ENCODE data around the gene CADM1.

The CADM1 gene

DNA sequence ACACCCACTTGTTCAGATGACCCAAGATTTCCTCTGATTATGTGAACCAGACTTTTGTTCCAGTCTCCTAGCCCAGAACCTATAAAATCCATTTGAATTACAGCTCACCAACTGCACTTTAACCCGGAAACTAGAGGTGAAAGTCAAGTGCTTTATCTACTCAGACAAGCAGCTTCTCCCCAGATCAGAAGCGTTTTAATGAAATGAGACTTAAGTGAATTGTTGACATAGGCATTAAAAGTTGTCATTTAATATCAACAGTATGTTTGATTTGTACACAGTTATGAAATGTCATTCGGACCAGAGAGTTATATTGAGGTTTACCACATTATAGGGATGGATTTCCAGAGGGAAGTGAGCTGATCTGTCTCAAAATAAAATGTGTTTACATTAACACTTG, 52.0 kb downstream of the CADM1 start:
- DNase-seq (ENCODE audit: low read depth in 1 of 2, low spot score in 1 of 2), result no peak

DNA sequence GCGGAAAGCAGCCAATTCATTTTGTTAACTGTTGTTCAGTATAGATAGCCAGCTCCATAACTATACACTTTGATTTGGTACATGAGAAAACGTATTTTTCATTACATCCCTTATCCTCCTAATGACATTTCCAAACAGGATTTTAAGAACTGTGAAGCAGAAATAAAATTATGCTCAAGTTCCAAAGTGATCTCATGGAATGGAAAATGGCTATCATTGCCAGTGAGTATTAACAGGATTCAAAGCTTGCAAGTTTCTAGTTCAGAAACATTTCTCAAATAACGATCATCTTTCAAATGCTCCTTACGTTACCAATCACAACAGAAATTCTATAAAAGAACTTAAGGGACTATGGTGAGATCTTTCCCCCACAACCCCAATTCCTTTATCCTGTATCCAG, 53.7 kb downstream of the CADM1 start:
- DNase-seq (ENCODE audit: low read depth in 1 of 2, low spot score in 1 of 2), result no peak

DNA sequence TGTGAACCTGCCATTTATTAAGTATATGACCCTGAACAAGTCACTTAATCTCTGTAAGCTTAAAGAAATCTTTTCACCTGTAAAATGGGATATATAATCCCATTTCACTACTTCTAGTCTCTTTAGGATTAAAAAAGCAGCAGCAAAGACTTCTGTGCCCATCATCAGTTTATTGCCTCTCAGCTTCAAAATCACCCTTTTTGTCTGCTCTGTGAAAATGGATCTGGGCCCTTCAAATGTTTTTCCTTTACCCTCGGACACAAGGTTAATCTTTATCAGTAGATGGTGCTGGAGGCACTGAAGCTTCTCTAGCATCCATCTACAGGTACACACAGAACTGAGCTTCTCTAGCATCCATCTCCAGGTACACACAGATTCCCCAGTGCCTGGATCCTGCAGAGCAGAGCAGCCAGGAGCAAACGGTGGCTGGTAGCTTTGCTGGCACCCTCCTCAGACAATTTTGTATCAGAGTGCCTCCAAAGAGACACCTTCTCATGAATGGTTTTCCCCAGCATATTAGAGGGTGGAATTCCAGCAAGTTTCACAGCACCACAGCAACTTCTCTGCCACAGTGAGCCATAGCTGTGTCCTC, 56.8 kb downstream of the CADM1 start:
- no peak for DNase-seq (ENCODE audit: low read depth in 1 of 2, low spot score in 1 of 2)

DNA sequence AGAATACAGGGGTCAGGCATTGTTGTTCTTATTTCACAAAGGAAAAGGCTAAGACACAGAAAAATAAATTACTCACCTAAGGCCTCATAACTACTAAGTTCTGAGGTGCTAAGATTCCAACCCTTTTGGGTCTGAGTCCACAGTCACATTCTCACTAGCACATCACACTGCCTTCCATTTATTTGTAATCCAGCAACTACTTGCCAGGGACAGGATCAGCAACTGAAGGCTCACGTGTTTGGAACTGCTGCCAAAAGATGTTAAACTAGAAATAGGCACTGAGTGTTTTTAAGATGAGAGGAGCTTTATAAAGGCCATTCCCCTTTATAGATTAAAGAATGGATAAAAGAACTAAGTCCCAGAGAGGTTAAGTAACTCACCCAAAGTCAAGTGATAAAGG, 58.0 kb downstream of the CADM1 start:
- no peak for DNase-seq (ENCODE audit: low read depth in 1 of 2, low spot score in 1 of 2)

DNA sequence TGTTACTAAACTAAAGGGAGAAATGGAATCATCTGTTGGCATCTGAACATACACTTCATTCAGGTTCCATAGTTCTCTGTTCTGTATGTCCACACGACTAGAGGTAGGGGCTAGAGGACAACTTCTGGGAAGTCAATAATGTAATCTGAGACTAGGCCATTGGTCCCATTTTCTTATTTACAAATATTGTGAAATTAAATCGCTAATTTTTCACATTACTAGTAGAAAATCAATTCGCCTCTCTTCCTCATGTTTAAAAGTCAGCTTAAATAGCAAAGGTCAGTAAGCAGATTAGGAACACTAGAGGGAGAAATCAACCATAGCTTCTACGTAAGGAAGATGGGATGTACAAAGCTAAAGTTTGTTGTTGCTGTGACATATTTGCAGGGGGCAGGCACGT, 59.7 kb downstream of the CADM1 start:
- no peak for DNase-seq (ENCODE audit: low read depth in 1 of 2, low spot score in 1 of 2)

DNA sequence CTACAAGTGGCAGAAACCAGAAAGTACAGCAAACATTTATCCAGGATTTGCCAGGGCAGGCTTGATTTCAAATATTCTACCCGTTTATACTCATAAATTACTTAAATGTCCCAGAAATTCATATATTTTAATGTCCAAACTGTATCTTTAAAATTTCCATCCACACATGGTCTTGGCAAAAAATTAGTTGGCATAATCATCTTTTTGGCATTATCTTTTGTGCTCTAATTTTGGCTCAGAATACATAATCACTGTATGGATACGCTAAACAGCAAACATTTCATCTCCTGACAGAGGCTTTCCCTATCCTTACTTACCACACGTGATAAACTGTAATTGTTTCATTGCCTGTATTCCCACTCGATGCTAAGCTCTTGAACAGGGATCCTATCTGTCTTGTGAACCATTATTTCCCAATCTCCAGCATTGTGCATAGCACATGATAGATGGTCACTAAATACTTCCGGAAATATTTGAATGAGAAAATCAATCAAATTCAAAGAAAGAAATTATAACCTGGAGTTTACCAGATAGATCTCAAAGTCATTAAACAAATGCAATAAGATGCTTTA, 64.2 kb downstream of the CADM1 start:
- no peak for DNase-seq (ENCODE audit: low read depth in 1 of 2, low spot score in 1 of 2)

DNA sequence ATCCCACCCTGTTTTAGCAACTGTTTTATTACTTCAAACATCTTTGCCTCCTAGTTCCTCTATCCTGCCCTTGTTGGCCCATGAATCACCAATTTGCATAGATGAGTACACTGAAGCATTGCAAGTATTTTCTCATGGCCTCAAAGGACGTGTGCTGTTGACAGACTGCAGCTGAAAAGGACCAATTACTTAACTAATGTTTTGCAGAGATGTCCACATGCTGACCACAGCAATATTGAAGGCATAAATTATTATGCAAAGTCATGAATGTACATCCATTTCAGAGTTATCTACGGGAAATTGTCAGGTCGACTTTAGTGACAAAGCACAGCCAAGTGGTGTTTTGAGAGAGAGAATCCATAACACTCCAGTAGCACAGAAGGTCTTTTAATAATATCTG, 64.8 kb downstream of the CADM1 start:
- DNase-seq (ENCODE audit: low read depth in 1 of 2, low spot score in 1 of 2), result no peak

DNA sequence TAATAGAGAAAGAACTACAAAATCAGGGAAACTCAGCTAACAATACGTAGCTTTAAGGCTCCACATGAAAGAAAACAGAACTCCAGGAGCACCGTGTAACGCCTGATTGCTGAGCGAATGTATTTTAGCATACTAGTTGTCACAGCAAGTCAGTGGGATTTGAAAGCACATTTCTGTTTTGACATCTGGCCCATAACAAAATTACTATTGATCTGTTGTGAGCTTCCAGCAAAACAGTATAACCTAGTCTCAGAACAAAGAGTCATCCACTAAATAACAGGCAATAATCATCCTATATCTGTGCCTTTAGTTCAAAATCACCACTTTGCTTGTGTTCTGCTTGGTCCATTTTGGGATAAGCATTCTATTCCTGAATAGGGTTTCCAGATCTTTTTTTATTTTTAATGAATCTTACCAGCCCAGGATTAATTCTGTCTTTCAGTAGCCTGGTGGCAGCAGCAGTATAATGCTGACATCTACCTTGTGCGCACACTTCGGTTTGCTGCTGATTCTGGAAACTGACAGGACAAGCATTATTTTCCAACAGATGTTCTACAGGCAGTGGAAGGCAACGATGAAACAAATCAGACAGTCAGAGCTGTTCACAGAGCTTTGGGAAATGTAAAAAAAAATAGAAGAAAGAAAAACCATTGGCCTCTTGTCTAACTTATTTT, 66.2 kb downstream of the CADM1 start:
- no peak for DNase-seq (ENCODE audit: low read depth in 1 of 2, low spot score in 1 of 2)

DNA sequence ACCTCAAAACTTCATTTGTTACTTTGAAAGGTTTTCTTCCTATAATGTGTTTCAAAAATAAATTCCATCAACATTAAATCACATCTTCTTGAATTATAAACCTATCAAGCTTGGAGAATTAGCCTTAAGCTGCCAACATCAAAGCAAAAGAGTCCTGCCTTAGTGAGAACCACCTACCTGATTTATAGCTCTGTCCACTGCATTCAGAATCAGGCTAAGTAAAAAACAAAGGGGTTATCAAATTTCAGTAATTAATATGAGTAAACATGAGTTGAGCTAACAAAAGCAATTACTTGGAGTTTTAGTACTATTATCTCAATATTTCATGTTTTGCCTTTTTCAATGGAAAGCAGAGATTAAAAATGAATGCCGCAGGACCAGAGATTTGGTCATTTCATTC, 73.9 kb downstream of the CADM1 start:
- no peak for DNase-seq (ENCODE audit: low read depth in 1 of 2, low spot score in 1 of 2)

DNA sequence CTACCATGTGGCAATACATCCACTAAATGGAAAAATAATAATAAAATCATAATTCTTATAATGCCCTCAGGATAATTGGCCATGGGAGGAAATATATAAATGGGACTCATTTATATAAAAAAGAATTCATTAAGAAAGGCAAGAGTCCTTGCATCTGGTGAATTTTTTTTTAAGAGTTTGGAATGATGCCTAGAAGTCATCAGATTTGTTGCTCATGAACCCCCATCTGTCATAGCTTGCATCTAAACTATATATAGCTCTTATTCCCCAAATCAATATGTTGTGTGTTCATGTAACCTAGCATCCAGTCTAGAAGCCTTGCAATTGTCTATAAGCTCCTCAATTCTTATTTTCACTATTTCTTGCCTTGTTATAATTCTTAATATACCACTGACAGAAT, 75.9 kb downstream of the CADM1 start:
- DNase-seq (ENCODE audit: low read depth in 1 of 2, low spot score in 1 of 2), result no peak

DNA sequence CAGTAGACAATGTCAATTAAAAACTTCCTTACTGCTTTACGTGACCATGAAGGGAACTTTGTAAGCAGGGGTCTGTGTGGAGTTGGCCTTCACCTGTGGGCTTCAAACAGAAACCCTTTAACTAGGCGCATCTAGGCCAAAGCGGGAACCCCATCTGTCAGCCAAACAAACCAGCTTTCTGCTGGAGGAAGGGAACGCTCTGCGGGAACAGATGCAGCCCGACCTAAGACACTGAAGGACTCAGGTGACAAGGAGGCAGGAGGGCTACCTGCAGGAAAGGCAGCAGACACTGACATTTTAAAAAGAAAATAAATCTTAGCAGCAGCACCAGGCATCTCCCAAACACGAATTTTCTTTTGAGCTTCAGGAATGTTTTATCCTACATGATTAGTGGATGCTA, 78.4 kb downstream of the CADM1 start:
- no peak for DNase-seq (ENCODE audit: low read depth in 1 of 2, low spot score in 1 of 2)

DNA sequence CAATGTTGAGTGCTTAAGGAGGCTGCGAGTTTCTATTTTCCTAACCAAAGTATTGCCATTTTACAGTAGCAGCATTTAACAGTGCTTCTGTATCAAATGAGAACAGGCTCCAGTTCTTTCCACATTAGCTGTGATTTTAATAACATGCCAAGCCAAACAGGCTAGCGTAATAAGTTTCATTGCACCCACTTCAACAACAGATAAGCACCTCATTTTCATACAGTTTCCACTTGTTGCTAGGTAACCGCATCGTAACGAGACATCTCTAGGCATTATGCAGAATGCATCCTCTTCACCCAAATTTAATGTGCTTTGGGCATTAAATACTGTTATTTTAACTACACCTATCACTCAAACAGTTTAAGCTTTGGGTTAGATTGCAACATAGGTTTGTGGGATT, 79.0 kb downstream of the CADM1 start:
- DNase-seq (ENCODE audit: low read depth in 1 of 2, low spot score in 1 of 2), result no peak

DNA sequence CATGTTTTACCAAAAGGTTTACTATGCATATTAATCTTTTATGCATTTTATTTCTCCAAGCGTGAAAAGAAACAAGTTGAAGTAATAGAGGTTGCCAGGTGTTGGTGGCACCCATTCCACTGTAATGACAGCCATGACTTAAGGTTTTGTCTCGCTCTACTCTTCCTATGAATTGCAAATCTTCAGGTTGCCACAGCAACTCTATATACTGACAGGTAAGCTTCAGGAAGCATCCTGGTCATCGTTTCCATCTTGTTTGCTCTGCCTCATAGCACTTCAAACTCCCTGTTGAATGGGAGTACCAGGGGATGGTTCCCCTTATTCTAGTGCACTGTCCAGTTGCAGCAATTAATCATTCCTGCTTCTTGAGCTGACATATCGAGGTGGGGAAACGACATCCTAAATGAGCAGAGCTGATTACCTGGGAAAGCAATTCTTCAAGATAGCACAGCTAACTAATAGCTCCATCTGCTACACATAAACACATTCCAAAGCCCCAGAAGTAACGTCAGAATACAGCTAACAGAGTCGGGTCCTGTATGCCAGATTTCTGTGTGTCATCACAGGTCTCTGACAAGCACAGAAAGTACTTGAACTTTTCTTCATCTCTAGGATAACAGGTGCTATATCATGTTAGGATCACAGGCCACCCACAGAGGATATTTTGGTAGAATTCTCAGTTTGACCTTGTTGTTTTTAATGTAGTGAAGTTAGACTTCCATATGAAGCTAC, 80.3 kb downstream of the CADM1 start:
- no peak for DNase-seq (ENCODE audit: low read depth in 1 of 2, low spot score in 1 of 2)

DNA sequence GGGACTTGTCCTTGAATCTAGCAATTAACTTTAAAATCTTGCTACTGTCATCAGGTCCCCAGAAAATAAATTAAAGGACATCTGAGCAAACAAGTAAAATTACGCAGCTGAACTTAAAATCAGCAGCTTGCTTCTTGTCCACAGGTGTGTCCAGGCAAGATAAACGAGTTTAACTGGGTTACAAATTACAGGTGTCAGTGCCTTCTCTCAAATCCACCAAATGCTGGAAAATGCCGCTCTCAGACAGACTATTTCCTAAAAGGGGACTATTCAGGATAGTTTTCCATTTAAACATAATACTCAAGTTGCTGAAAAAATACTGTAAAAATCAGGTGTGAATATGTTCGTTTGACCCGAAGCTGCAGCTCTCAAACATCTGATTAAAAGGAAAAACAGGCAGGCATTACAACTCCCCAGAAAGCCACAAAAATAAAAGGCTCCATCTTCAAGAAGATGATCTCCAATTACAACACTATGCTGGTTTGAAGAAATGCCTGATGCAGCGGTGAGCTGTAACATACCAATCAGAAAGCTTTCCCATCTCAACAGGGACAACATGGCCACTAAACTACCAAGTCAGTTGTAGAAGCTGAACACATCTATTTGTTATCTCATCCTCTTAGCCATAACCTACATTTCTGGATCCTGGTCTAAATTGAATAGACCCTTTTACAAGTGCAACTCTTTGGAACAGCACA, 82.1 kb downstream of the CADM1 start:
- DNase-seq (ENCODE audit: low read depth in 1 of 2, low spot score in 1 of 2), result no peak

DNA sequence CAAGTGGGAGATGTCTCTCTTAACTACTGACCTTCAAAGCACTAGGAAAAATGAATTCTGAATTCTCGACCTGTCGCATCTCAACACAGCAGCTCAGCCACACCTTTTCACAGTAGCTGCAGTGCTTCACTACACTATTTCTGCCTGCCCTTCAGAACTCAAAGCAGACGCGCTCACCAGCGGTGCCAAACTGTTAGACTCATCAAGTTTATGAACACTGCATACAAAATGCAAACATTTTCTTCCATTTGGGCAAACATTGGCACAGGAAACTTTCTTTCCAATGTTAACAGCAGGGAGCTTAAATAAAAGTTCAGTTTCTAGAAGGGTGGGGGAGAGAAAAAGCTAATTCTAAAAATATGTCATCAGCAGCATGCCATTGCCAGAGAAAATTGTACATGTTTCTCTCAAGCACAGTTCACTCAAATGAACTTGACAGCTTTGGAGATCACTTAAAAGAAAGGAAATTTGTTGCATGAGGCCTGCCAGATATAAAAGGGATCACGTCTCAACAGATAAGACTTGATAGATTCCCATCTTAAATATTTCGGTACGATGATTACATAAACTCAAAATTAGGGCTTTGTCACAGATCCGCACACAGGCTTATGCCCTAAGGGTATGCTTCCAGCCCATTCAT, 82.7 kb downstream of the CADM1 start:
- DNase-seq (ENCODE audit: low read depth in 1 of 2, low spot score in 1 of 2), result no peak

DNA sequence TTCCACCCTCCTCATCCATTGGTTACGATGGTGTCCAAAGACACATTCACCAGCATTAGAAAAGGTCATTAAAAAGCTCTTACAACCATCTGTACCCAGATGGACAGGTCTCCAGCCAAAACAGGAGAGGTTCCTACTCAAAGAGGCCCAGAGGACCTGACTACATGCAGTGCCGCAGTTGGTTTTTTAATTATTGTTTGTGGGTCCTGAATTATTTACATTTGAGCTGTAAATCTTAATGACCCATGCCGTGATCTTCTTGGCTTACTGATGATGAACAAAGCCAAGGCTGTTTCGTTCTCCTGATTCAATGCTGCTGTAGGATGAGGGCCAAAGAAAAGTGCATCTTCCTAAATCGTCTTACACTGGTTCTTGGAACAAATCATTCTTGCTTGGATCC, 83.7 kb downstream of the CADM1 start:
- no peak for DNase-seq (ENCODE audit: low read depth in 1 of 2, low spot score in 1 of 2)

DNA sequence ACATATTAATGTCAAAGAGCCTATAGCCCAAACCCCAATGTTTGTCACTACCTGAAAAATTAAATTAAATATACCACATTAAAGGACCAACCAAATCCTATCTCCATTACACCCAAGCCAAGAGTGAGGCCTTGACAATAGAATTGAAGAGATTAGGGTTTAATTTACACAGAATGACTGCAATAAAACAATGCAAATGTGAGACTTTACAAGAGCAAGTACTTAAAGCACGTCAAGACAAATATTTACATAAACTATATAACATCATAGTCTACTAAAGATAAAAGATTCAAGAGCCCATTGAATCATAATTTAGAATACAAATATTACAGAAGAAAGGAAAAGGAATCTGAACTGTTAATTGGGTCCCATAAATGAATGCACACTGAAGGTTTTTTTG, 85.6 kb downstream of the CADM1 start:
- no peak for DNase-seq (ENCODE audit: low read depth in 1 of 2, low spot score in 1 of 2)

DNA sequence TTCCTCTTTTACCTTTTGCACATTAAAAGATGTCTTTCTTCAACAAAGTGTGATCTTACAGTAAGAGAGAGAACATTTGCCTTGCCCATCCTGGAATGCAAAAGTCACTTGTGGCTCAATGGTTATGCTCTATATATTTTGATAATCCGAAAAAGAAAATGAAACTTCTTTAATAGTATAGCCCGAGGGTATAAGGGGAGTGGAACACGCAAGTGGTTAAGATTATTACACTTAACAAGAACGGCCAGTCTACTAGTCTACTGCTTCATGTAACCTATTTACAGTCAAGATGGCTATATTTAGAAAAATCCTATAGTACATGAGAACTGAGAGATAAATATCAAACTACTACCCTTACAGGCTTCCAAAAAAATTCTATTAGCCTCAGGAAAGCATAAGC, 86.1 kb downstream of the CADM1 start:
- DNase-seq (ENCODE audit: low read depth in 1 of 2, low spot score in 1 of 2), result no peak

DNA sequence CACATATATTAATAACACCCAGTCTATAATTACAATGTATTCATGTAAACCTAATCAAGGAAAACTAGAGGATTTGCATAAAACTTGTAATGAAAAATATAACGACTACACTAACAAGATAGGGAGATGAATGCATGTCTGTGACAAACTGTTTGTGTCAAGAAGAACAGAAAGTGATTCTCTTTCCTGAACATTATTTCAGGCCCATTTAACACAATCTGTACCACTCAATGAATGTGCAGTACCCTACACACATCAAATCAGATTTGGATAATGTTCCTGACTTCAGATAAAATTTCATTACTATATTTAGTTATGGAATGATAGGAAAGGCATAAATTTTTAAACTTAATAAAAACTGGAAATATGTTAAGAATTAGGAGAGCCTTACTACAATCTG, 93.1 kb downstream of the CADM1 start:
- DNase-seq (ENCODE audit: low read depth in 1 of 2, low spot score in 1 of 2), result no peak

DNA sequence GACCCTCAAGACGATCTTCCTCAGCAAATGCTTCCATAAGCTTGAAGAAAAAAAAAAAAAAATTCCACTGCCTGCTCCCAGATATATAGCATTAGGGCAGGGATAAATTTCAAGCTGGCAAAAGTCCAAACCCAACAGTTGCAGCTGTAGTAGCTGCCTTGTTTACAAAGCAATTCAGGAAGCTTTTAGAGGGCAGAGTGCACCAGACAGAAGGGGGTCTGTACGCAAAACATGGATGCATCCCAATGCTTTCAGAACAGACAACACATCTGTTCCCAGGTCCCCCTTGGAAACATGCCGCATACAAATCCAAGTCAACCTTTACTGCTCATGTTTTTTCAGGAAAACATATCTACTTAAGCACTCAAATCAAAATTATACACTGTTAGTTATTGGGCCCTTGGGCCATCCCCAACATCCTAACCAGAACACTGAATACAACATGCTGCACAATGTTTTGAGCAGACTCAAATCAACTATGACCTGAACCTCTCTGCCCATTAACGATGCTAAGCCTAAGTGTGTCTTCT, 94.5 kb downstream of the CADM1 start:
- DNase-seq (ENCODE audit: low read depth in 1 of 2, low spot score in 1 of 2), result no peak

DNA sequence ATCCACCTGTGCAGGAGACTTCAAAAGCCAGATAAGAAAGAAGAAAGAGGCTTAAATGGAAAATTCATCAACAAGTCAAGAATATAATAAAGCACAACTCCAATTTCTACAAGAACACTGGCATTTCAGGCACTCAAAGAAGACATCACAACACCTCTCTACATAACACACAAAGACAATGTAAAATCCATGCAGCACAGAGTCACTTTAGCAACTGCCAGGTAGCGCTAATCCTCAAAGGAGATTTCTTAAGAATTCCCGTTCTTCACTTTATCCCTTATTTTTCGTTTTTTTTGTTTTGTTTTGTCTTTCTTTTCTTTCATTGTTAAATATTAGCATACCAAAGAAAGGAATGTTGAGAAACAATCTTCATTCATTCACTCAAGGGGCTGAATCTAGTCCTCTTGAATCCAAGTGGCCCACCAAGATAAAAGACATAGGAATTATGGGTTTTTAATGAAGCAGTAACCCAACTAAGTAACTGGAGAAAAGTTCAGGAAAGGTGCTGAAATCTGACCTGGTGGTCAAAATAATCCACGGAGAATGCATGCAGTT, 95.0 kb downstream of the CADM1 start:
- DNase-seq (ENCODE audit: low read depth in 1 of 2, low spot score in 1 of 2), result no peak

All from activated CD4-positive, alpha-beta T cell treated with anti-CD3 and anti-CD28 coated beads, Interleukin-2, amount 50 U/mL, for 24 hours (primary cell).